Transverse colon (tissue), 4 donors: ENCODE results near the gene COIL. TPM values are rescaled to one million over a fixed set of nuclear protein-coding genes. Genes with fewer than 3 reads are reported as not detected.

Experiments
- DNase-seq: peaks from one replicate; pipeline ENCODE4 v3.0.0-alpha.2; 2019
- H3K27ac ChIP-seq, 4 donors: fragments of 200-600 bp; sonication (generic); 2 replicates each; pipeline ENCODE4 v1.5.1; 2016 to 2018; ENCODE audit warnings: inconsistent platforms in 4 of 4
- H3K27me3 ChIP-seq: fragments of 200-600 bp; sonication (generic); 2 replicates; pipeline ENCODE4 v1.5.1; 2017; ENCODE audit warnings: inconsistent platforms
- H3K36me3 ChIP-seq, 4 donors: fragments of 200-600 bp; sonication (generic); 2 replicates each; pipeline ENCODE4 v1.5.1; 2017 to 2019; ENCODE audit warnings: inconsistent platforms in 4 of 4
- H3K4me1 ChIP-seq, 4 donors: fragments of 200-600 bp; sonication (generic); 2 replicates each; pipeline ENCODE4 v1.5.1; 2017 to 2020; ENCODE audit warnings: inconsistent platforms in 4 of 4
- H3K4me3 ChIP-seq, 4 donors: fragments of 200-600 bp; sonication (generic); 1 replicate in 1 of 4; 2 replicates in 3 of 4; pipeline versions ENCODE4 v1.5.1 to v1.6.1; 2017 to 2019; ENCODE audit warnings: inconsistent platforms in 4 of 4
- H3K9me3 ChIP-seq, 2 donors: fragments of 200-600 bp; sonication (generic); 2 replicates each; pipeline ENCODE4 v1.5.1; 2017 to 2019; ENCODE audit warnings: inconsistent platforms in 2 of 2
- EP300 ChIP-seq: sonication (generic); formaldehyde crosslinking; IDR thresholded peaks from one replicate; pipeline ENCODE4 v1.6.1; 2017; ENCODE audit warnings: antibody characterized with exemption, low read depth
- POLR2A ChIP-seq: fragments of 450-650 bp; IDR thresholded peaks from one replicate; pipeline ENCODE4 v1.6.1; 2016; ENCODE audit warnings: antibody characterized with exemption, mild to moderate bottlenecking, moderate library complexity
- POLR2AphosphoS5 ChIP-seq, 3 donors: sonication (generic); formaldehyde crosslinking; IDR thresholded peaks; one replicate each; pipeline ENCODE4 v1.6.1; 2016; ENCODE audit warnings: antibody characterized with exemption in 3 of 3
- WGBS, 2 donors: methylation state at CpG; one replicate each; pipeline ENCODE4 v1.1.5; 2018; ENCODE audit warnings: low coverage in 1 of 2; 5-methylcytosine and 5-hydroxymethylcytosine counted together
- in situ Hi-C, 4 donors: fragments of 200-750 bp; cut with MboI; loops; one replicate each; pipeline versions ENCODE4 v1.15.0 to v1.15.1; 2017; ENCODE audit warnings: low sequenced_read_pairs in 3 of 4, low pct_ligation_motif_present in 1 of 4, low pct_unique_long_range_greater_than_20kb in 1 of 4
- intact Hi-C: fragments of 100-400 bp; cut with DNase I; formaldehyde crosslinking; loops from one replicate; pipeline ENCODE4 v1.15.1; 2023; ENCODE audit warnings: low total_unique reads
- total RNA-seq, 4 donors: library from RNA; depleted of rRNA; stranded (reverse); fragments of >200 nt; gene quantifications; one replicate each; pipeline ENCODE4 v1.1.0, GENCODE V29; 2016
- TF ChIP-seq, protein P1 (sequence below), 5 experiments: fragments of 200-600 bp in 3 of 5; fragments of 450-650 bp in 2 of 5; sonication (generic) in 3 of 5; IDR thresholded peaks; 1 replicate in 2 of 5; 2 replicates in 3 of 5; pipeline ENCODE4 v1.5.1; 2016 to 2017; ENCODE audit warnings: antibody characterized with exemption in 5 of 5, inconsistent platforms in 3 of 5, mild to moderate bottlenecking in 2 of 5, moderate library complexity in 1 of 5

COIL gene
- total RNA-seq, 4 donors from 2014 or later, result 1.5 to 12.2 (median 8.2) TPM

DNA sequence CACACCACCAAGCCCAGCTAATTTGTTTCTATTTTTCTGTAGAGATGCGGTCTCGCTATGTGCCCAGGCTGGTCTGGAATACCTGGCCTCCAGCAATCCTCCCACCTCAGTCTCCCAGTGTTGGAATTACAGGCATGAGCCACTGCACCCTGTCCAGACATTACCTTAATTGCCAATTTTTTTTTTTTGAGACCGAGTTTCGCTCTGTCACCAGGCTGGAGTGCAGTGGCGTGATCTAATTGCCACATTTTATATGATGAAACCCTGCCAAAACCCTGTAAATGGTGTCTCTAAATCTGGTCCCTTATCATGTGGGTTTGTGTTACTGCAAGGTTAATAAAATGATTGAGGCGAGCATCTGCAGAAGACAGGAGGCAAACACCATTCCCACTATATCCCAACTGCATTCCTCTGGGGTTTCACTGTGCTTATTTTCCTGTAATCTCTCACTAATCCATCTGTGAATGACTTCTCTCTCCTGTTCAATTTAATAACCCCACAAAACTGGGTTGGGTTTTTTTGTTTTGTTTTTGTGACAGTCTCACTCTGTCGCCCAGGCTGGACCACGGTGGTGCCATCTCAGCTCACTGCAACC is 27.6 kb downstream of the COIL start:
- in situ Hi-C loops, result loop anchor here in 1 of 4 donors (25.0 kb wide), 1 partner anchor 121 kb away; no protein-coding TSS in a partner anchor
- TF ChIP-seq POLR2A, result no peak
- no peak for TF ChIP-seq POLR2AphosphoS5 (IDR thresholded peaks at IDR 0.05)
- TF ChIP-seq EP300, result no peak
- TF ChIP-seq, protein P1, sequence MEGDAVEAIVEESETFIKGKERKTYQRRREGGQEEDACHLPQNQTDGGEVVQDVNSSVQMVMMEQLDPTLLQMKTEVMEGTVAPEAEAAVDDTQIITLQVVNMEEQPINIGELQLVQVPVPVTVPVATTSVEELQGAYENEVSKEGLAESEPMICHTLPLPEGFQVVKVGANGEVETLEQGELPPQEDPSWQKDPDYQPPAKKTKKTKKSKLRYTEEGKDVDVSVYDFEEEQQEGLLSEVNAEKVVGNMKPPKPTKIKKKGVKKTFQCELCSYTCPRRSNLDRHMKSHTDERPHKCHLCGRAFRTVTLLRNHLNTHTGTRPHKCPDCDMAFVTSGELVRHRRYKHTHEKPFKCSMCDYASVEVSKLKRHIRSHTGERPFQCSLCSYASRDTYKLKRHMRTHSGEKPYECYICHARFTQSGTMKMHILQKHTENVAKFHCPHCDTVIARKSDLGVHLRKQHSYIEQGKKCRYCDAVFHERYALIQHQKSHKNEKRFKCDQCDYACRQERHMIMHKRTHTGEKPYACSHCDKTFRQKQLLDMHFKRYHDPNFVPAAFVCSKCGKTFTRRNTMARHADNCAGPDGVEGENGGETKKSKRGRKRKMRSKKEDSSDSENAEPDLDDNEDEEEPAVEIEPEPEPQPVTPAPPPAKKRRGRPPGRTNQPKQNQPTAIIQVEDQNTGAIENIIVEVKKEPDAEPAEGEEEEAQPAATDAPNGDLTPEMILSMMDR (IDR thresholded peaks at IDR 0.05), result no peak
- whole genome bisulfite sequencing, 2 donors, result 90 to 94% methylated on average over 7 to 8 of the region's 8 CpGs
- Histone ChIP-seq H3K4me1 (no peaks in the 10 kb centered on the region), H3K27ac (no peak overlapping the region), H3K9me3 (peaks cover 7 to 8% of the 10 kb centered on the region in 2 donors), H3K4me3 (no peak overlapping the region), H3K36me3 (peaks cover 0 to 11% (median 4%) of the 10 kb centered on the region in 4 donors), H3K27me3 (no peaks in the 10 kb centered on the region)
- no peak for DNase-seq
- intact Hi-C loops, result no loop called here

DNA sequence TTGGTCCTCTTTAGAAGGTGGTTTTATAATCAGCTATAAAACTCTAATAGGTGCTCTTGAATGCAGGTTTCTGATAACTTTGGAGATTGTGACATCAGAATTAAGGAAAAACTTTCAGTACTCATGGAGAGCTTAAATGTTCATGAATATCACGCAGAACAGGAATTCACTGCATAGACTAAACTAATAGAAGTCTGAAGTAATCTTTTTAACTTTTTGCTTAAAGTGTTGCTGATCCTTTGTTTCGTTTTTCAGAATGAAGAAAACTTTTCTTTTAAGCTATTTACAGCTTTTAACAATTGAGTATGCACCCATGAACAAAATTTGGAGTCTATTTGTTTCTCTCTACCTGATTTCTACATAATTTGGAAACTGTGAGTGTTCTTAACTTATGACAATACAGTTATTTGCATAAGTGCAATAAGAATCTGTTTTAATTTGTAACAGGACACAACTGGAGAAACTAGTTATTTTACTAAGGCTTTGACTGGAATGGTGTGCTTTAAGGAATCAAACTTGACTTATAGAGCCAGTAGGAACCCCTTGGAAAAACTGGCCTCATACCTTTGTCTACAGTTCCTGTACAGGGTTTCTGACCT is 30.0 kb downstream of the COIL start:
- H3K36me3 ChIP-seq, result no peaks in the 10 kb centered on the region
- H3K4me3 ChIP-seq, result no peak overlapping the region
- H3K27ac ChIP-seq, result no peak overlapping the region
- peaks cover 7 to 8% of the 10 kb centered on the region in 2 donors for H3K9me3 ChIP-seq
- DNase-seq, result no peak
- no peaks in the 10 kb centered on the region for H3K4me1 ChIP-seq
- in situ Hi-C loops, result loop anchor here in 1 of 4 donors (25.0 kb wide), 1 partner anchor 119 kb away; no protein-coding TSS in a partner anchor
- H3K27me3 ChIP-seq, result no peaks in the 10 kb centered on the region
- 91 to 94% methylated on average over 2 of the region's 2 CpGs for WGBS, 2 donors
- intact Hi-C loops, result no loop called here
- no peak for TF ChIP-seq POLR2A
- TF ChIP-seq, protein P1 (IDR thresholded peaks at IDR 0.05), result no peak
- TF ChIP-seq EP300, result no peak
- TF ChIP-seq POLR2AphosphoS5 (IDR thresholded peaks at IDR 0.05), result no peak

DNA sequence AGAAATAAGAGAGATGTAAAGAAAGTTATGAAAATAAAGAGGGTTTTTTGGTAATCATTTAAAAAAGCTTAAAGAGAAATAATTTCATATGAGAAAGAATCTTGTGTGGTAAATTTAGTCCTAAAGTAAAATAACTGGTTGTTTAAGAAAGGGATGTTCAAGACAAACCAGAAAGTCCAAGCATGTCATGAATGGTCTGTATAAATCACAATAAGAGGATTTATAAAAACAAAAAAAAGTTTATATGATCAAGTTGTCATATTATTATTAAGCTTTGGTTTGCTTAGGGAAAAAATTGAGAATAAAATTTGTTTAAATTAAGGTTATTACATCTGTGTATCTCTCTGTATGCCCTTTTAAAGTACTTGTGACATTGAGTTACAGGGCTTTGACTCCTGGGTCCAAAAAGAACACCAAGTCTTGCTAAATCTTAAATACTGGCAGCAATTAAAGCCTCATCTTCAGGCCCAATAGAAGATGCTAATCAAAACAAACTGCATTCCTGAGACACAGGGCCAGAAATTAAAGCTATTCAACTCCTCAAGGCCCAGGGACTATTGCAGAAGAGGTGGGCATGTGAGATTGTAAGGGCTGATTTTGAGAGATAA is 31.4 kb downstream of the COIL start:
- in situ Hi-C loops, result loop anchor here in 1 of 4 donors (25.0 kb wide), 1 partner anchor 117 kb away; no protein-coding TSS in a partner anchor
- Histone ChIP-seq H3K27me3 (no peaks in the 10 kb centered on the region), H3K27ac (no peak overlapping the region), H3K9me3 (peaks cover 7 to 8% of the 10 kb centered on the region in 2 donors), H3K4me1 (no peaks in the 10 kb centered on the region), H3K4me3 (no peak overlapping the region), H3K36me3 (no peaks in the 10 kb centered on the region)
- no peak for TF ChIP-seq POLR2A
- TF ChIP-seq, protein P1 (IDR thresholded peaks at IDR 0.05), result no peak
- TF ChIP-seq EP300, result no peak
- no peak for TF ChIP-seq POLR2AphosphoS5 (IDR thresholded peaks at IDR 0.05)
- DNase-seq, result no peak
- intact Hi-C loops, result no loop called here

DNA sequence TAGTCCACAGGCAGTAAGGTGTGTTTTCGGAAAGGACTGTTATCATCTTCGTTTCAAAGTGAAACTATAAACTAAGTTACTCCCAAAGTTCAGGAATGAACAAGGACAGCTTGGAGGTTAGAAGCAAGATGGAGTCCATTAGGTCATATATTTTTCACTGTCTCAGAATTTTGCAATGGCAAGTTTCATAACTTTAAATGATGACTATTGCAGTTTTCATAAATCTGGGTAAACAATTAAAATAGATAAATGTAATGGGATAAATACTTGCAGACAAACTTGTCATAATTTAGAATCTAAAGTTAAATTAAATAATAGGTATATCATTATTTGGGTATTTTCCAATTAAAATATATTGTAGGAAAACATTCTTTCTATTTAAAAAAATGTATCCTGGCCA is 32.3 kb downstream of the COIL start:
- Histone ChIP-seq H3K9me3 (peaks cover 7 to 8% of the 10 kb centered on the region in 2 donors), H3K27ac (no peak overlapping the region), H3K4me3 (no peak overlapping the region), H3K36me3 (no peaks in the 10 kb centered on the region), H3K4me1 (no peaks in the 10 kb centered on the region), H3K27me3 (no peaks in the 10 kb centered on the region)
- no peak for DNase-seq
- in situ Hi-C loops, result loop anchor here in 1 of 4 donors (25.0 kb wide), 1 partner anchor 116 kb away; no protein-coding TSS in a partner anchor
- 86 to 95% methylated on average over 2 of the region's 2 CpGs for WGBS, 2 donors
- no peak for TF ChIP-seq POLR2AphosphoS5 (IDR thresholded peaks at IDR 0.05)
- TF ChIP-seq, protein P1 (IDR thresholded peaks at IDR 0.05), result no peak
- intact Hi-C loops, result no loop called here
